ENCODE results near the gene GKN2. TPM values are rescaled to one million over a fixed set of nuclear protein-coding genes. Genes with fewer than 3 reads are reported as not detected.

Gene GKN2
- total and polyA plus RNA-seq, 9 of the 15 experiments (the other 6 are each of a cell fraction or from before 2014, with no cell fraction given): not detected

DNA sequence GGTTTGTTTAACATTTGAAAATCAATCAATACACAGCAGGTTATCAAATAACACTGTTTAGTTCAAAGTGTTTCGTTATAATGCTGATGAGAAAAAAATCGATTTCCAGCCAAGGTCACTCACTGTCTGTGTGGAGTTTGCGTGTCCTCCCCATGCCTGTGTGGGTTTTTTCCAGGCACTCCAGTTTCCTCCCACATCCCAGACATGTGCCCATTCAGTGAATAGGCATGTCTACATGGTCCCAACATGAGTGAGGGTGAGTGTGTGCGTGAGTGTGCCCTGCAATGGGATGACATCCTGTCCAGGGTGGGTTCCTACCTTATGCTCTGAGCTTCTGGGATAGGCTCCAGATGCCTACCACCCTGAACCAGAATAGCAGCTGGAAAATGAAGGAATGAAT lies 8.7 kb upstream of the GKN2 start:
- no peaks in the 10 kb centered on the region for H4K20me1 ChIP-seq (replicated peaks; ENCODE audit: control insufficient read depth, insufficient read depth, low read length)
- no TSS peak for BruUV-seq (replicated peaks)
- no peak overlapping the region for H3K27ac ChIP-seq (ENCODE audit: extremely low read depth, low read depth, low read length)
- no peak overlapping the region for H3K9ac ChIP-seq (ENCODE audit: insufficient read depth in 1 of 2, low read depth in 2 of 2, low read length in 2 of 2)
- peaks cover 0 to 4% of the 10 kb centered on the region in 2 experiments; a peak in 1 of 5 replicates for H3K27me3 ChIP-seq (ENCODE audit: control insufficient read depth in 2 of 2, insufficient read depth in 2 of 2, low read length in 2 of 2)
- no peak for FAIRE-seq
- no peaks in the 10 kb centered on the region for H3K9me3 ChIP-seq (replicated peaks; ENCODE audit: control insufficient read depth, insufficient read depth, low read depth, low read length)
- no peak overlapping the region for H3K4me2 ChIP-seq (ENCODE audit: insufficient read depth, low read length)
- H3K36me3 ChIP-seq (ENCODE audit: control insufficient read depth, insufficient read depth, low read length): no peaks in the 10 kb centered on the region
- no peak overlapping the region for H2AFZ ChIP-seq (ENCODE audit: low read depth, low read length)
- H3K4me3 ChIP-seq: no peak overlapping the region
- in situ Hi-C loops (cut with MboI): no loop called here
- POLR2A ChIA-PET: no interaction called here
- DNase-seq (ENCODE audit: extremely low read depth in 1 of 4, low spot score in 3 of 4): no peak
- CTCF ChIA-PET (ENCODE audit: low intra/inter-chr PET ratio): no interaction called here
- H3K79me2 ChIP-seq (ENCODE audit: control insufficient read depth, insufficient read depth, low read length): no peaks in the 10 kb centered on the region
- no peaks in the 10 kb centered on the region for H3K9me1 ChIP-seq (ENCODE audit: control insufficient read depth, insufficient read depth, low read length)
- no peak for ATAC-seq
- H3K4me1 ChIP-seq (replicated peaks in 1 of 2; ENCODE audit: control insufficient read depth in 2 of 2, insufficient read depth in 2 of 2, low read length in 2 of 2): no peaks in the 10 kb centered on the region
- TF ChIP-seq RBM14 (IDR thresholded peaks at IDR 0.05; ENCODE audit: borderline replicate concordance, insufficient read depth, low read depth, low read length) (no peak), ZNF384 (IDR thresholded peaks at IDR 0.05; ENCODE audit: low read depth, low read length) (no peak), ZZZ3 (IDR thresholded peaks at IDR 0.05) (no peak), DIDO1 (tag; IDR thresholded peaks at IDR 0.05; ENCODE audit: low read depth) (no peak), ZNF324 (CRISPR knock-in tag; IDR thresholded peaks at IDR 0.05) (no peak), ZNF408 (CRISPR knock-in tag; IDR thresholded peaks at IDR 0.05; ENCODE audit: low read depth) (no peak), NFIX (CRISPR knock-in tag; IDR thresholded peaks at IDR 0.05; ENCODE audit: low read depth) (no peak), SMARCE1 (IDR thresholded peaks at IDR 0.05) (no peak), MED1 (CRISPR knock-in tag; IDR thresholded peaks at IDR 0.05; ENCODE audit: borderline replicate concordance) (no peak), KHSRP (IDR thresholded peaks at IDR 0.05) (no peak), ZSCAN32 (CRISPR knock-in tag; IDR thresholded peaks at IDR 0.05) (no peak), CHD1 (IDR thresholded peaks at IDR 0.05; ENCODE audit: low read length) (no peak)
- TF ChIP-seq, protein P1, sequence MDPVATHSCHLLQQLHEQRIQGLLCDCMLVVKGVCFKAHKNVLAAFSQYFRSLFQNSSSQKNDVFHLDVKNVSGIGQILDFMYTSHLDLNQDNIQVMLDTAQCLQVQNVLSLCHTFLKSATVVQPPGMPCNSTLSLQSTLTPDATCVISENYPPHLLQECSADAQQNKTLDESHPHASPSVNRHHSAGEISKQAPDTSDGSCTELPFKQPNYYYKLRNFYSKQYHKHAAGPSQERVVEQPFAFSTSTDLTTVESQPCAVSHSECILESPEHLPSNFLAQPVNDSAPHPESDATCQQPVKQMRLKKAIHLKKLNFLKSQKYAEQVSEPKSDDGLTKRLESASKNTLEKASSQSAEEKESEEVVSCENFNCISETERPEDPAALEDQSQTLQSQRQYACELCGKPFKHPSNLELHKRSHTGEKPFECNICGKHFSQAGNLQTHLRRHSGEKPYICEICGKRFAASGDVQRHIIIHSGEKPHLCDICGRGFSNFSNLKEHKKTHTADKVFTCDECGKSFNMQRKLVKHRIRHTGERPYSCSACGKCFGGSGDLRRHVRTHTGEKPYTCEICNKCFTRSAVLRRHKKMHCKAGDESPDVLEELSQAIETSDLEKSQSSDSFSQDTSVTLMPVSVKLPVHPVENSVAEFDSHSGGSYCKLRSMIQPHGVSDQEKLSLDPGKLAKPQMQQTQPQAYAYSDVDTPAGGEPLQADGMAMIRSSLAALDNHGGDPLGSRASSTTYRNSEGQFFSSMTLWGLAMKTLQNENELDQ (CRISPR knock-in tag; IDR thresholded peaks at IDR 0.05; ENCODE audit: borderline replicate concordance): no peak
- TF ChIP-seq, protein P2, sequence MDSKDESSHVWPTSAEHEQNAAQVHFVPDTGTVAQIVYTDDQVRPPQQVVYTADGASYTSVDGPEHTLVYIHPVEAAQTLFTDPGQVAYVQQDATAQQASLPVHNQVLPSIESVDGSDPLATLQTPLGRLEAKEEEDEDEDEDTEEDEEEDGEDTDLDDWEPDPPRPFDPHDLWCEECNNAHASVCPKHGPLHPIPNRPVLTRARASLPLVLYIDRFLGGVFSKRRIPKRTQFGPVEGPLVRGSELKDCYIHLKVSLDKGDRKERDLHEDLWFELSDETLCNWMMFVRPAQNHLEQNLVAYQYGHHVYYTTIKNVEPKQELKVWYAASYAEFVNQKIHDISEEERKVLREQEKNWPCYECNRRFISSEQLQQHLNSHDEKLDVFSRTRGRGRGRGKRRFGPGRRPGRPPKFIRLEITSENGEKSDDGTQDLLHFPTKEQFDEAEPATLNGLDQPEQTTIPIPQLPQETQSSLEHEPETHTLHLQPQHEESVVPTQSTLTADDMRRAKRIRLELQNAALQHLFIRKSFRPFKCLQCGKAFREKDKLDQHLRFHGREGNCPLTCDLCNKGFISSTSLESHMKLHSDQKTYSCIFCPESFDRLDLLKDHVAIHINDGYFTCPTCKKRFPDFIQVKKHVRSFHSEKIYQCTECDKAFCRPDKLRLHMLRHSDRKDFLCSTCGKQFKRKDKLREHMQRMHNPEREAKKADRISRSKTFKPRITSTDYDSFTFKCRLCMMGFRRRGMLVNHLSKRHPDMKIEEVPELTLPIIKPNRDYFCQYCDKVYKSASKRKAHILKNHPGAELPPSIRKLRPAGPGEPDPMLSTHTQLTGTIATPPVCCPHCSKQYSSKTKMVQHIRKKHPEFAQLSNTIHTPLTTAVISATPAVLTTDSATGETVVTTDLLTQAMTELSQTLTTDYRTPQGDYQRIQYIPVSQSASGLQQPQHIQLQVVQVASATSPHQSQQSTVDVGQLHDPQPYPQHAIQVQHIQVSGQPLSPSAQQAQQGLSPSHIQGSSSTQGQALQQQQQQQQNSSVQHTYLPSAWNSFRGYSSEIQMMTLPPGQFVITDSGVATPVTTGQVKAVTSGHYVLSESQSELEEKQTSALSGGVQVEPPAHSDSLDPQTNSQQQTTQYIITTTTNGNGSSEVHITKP (IDR thresholded peaks at IDR 0.05; ENCODE audit: partially characterized antibody): no peak
- intact Hi-C loops (cut with micrococcal nuclease): no loop called here
- 0% methylated on average over 4 of the region's 4 CpGs for WGBS (ENCODE audit: insufficient coverage, low coverage, missing lambda C conversion rate)

All from K562 (cell line).